Erythroblast (primary cell): ENCODE results near the gene WASF3.

ENCODE experiments used
- GATA1 ChIP-seq: IDR thresholded peaks from 2 replicates; pipeline ENCODE4 v1.6.1; 2011; ENCODE audit warnings: low read depth, mild to moderate bottlenecking, control low read depth, low read length, moderate library complexity
- POLR2A ChIP-seq: IDR thresholded peaks from 2 replicates; pipeline ENCODE4 v1.6.1; 2011; ENCODE audit warnings: mild to moderate bottlenecking, low read length

DNA sequence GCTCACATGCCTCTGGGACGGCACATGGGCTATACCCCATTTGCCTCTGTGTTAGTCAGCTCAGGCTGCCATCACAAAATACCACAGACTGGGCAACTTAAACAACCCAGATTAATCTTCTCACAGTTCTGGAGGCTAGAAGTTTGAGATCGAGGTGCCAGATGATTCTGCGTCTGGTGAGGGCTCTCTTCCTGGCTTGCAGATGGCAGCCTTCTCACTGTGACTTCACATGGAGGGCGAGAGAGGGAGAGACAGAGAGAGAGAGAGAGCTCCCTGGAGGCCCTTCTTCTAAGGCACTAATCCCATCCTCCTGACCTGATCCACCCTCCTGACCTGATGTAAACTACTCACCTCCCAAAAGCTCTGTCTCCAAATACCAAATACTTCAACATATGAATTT lies 148.1 kb downstream of the WASF3 start:
- TF ChIP-seq POLR2A (no peak), GATA1 (no peak)
